Sciatic nerve (tissue), 2 donors: ENCODE measurements around the gene TBX10. TPM values are rescaled to one million over a fixed set of nuclear protein-coding genes. Genes with fewer than 3 reads are reported as not detected.
"Not testable (repeated sequence)": the region's sequence is repeated elsewhere in the genome, so short reads cannot be mapped to it uniquely, and the experiment has no call there.

Source experiments
- ATAC-seq: fragments of 200-7000 bp; cut with Tn5 transposase; one replicate; pipeline ENCODE4 v1.9.1; 2020; ENCODE audit warnings: mild to moderate bottlenecking, moderate library complexity
- DNase-seq: peaks from one replicate; pipeline ENCODE4 v3.0.0-alpha.2; 2020; ENCODE audit warnings: low spot score
- intact Hi-C: fragments of 100-400 bp; cut with DNase I; formaldehyde crosslinking; loops from one replicate; pipeline ENCODE4 v1.14.2; 2022
- total RNA-seq: library from RNA; stranded (reverse); fragmentation: NEBNext Ultra II Directional; extraction: Animal tissue kit (Norgen Biotek cat#: 25700); gene quantifications from one replicate; pipeline ENCODE4 v1.2.1, GENCODE V29; 2021
- donor health status: DM: no; HTN: no; CAD: no.
- donor health status: DM: no; HTN: no; CAD: no.

TBX10 gene
- total RNA-seq, 1 donor from 2014 or later: not detected

DNA sequence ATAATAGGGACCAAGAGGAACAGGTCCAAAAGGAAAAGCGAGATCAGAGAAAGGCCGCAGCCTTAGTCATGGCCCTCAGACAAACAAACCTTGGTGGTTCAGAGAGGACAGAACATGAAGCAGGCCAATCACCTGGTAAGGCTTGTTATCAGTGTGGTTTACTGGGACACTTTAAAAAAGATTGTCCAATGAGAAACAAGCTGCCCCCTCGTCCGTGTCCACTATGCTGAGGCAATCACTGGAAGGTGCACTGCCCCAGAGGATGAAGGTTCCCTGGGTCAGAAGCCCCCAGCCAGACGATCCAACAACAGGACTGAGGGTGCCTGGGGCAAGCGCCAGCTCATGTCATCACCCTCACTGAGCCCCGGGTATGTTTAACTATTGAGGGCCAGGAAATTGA lies 16.7 kb downstream of the TBX10 start:
- DNase-seq, ATAC-seq, intact Hi-C loops: not testable (repeated sequence)

DNA sequence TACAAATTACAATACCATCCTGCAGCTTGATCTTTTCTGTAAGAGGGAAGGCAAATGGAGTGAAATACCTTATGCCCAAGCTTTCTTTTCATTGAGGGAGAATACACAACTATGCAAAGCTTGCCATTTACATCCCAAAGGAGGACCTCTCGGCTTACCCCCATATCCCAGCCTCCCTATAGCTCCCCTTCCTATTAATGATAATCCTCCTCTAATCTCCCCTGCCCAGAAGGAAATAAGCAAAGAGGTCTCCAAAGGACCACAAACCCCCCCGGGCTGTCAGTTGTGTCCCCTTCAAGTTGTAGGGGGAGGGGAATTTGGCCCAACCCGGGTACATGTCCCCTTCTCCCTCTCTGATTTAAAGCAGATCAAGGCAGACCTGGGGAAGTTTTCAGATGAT lies 17.6 kb downstream of the TBX10 start:
- ATAC-seq, intact Hi-C loops, DNase-seq: not testable (repeated sequence)

DNA sequence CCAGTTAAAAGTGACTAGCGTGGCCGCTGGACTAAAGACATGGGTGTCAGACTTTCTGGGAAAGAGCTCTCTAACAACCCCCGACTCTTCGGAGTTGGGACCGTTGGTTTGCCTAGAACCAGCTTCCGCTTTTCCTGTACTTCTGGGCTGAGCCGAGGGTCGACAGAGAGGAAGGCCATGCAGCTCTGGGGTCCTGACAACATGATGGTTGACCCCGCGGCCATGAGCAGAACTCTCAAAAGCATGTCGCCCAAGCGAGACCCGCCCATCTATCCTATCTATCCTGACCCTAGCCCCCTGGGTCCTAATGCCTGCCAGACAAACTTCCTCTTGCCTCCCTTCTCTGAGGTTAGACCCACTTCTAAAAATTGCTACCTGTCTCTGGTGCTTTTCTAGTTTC lies 18.9 kb downstream of the TBX10 start:
- DNase-seq, ATAC-seq, intact Hi-C loops: not testable (repeated sequence)

- intact Hi-C loops, DNase-seq, ATAC-seq: not testable (repeated sequence)
These were observed 19.6 kb downstream of the TBX10 start for GRCh38 chr11:67619683-67620618.

DNA sequence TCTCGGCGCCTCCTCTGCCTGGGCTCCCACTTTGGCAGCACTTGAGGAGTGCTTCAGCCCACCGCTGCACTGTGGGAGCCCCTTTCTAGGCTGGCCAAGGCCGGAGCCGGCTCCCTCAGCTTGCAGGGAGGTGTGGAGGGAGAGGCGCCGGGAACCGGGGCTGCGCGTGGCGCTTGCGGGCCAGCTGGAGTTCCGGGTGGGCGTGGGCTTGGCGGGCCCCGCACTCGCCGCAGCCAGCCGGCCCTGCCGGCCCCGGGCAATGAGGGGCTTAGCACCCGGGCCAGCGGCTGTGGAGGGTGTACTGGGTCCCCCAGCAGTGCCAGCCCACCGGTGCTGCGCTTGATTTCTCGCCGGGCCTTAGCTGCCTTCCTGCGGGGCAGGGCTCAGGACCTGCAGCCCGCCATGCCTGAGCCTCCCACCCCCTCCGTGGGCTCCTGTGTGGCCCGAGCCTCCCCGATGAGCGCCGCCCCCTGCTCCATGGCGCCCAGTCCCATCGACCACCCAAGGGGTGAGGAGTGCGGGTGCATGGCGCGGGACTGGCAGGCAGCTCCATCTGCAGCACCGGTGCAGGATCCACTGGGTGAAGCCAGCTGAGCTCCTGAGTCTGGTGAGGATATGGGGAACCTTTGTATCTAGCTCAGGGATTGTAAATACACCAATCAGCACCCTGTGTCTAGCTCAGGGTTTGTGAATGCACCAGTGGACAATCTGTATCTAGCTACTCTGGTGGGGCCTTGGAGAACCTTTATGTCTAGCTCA lies 20.5 kb downstream of the TBX10 start:
- ATAC-seq, DNase-seq, intact Hi-C loops: not testable (repeated sequence)

GRCh38 chr11:67617243-67617953 lies 22.2 kb downstream of the TBX10 start:
- intact Hi-C loops: no loop called here
- ATAC-seq: no peak
- DNase-seq: no peak

DNA sequence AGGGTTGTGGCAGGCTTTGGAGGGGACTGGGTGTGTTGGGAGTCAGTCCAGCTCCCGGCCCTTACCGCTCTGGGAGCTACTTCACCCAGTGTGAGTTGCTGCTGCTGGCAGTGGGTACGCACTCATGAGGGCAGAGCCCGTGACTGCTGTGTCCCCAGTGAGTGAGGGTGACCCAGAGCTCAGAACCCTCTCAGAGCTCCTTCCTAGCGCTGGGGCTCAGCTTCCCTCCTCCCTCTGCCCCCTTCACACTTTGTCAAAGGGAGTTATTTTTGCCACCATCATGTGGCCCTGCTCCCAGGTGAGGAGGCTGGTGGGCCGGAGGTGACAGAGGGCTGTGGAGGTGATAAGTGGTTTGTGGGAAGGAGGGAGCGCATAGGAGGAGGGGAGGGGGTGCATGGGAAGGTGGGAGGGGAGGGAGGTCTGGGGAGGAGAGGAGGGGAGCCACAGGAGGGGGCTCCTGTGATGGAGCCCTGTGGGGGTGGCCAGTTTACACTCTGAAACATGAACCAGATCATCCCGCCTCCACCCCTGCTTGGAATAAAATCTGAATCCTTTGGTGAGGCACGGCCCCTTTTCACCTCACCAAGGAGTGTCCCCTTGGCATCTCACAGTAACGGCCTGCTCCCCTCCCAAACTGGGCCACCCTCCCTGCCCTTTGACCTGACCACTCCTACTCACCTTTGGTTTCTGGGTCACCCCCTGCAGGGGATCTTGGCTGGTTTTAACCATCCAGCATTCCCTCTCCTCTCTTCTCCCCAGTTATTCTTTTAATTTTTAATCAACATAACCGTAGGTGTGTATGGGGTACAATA lies 22.9 kb downstream of the TBX10 start:
- no peak for ATAC-seq
- intact Hi-C loops: no loop called here

GRCh38 chr11:67615728-67616430 lies 23.7 kb downstream of the TBX10 start:
- no peak for ATAC-seq
- intact Hi-C loops: no loop called here

More for the DNA sequence above, 22.9 kb downstream of the TBX10 start:
- peak; percentile 51 for DNase-seq

GRCh38 chr11:67614730-67615714 lies 24.5 kb downstream of the TBX10 start:
- peak; percentile 4 for ATAC-seq
- intact Hi-C loops: no loop called here
- DNase-seq: peak; percentile 64

More at GRCh38 chr11:67615728-67616430, 23.7 kb downstream of the TBX10 start:
- no peak for DNase-seq

DNA sequence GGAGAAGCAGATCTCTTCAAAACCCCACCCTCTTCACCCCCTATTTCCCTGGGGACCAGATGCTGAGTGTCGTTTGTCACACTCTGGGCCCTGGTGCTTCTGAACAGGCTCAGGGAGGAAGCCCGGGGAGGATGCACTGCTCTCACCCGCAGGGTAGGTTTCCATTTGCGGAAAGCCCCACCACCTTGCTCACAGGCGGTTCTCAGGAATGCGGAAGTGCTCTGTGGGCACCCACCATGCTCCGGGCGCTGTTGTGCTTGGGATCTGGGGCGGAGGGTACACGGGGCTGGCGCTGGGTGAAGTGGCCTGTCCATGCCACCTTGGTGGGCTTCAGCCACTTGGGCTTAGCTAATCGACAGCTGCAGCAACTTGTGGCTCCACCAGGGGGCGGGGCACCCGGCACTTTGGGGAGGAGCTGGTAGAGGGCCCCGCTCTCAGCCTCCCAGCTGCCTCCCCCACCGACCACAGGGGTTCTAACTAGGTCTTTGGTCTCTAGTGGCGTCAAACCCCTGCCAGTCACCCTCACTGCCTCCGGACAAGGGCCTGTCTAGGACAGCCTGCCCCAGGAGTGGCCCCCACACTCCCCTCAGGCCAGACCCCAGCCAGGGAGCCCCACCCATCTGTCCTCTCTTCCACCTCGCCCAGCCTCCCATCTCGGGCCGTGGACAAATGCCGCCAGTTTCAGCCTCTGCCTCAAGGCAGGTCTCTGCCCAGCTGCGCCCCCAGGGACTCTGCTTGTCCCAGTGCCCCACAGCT lies 25.4 kb downstream of the TBX10 start:
- peak; percentile 77 for DNase-seq
- intact Hi-C loops: no loop called here
- peak; percentile 64 for ATAC-seq

DNA sequence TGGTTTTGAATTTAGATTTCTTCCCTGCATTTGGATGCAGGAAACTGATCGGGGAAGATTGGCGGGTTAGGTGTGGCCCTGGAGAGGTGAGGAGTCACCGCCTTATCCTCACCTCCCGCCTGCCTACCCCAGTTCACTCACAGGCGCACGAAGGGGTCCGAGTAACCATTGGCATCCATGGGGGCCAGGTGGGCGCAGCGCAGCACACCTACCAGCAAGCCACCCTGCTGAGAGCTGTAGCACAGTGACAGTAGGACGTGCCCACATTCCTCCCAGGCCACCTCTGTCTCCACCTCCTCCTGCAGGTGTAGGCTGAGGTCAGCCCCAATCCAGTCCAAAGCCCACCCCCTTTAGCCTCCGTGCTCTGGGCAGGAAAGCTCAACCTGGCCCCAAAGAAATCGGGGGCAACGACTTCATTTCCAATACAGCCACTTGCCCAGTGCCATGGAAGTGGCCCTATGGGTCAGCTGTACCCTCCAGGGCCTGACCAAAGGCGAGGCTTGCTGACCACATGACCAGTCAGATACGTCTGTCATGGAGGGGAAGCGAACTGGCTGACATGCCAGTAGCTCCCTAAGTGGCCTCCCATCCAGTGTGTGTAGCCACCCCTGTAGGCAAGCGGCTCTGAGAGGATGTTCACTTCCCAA lies 26.1 kb downstream of the TBX10 start:
- peak; percentile 25 for ATAC-seq
- DNase-seq: no peak
- intact Hi-C loops: no loop called here

DNA sequence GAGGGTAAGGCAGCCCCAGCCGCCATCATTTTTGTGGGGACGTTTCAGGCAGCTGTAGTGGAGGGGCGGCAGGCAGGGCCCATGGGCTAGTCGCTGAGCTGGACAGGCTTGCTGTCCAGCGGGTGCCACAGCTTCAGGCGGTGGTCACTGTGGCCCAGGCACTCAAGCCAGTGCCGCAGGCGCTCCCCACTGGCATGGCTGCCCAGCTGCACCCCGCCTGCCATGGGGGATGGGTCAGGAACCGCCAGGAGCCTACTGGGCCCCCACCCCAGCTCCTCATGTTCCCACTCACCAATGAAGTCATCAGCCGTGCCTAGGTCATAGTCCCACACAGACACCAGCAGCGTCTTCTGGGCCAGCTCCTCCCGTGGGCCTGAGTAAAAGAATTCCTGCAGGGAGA lies 26.8 kb downstream of the TBX10 start:
- intact Hi-C loops: no loop called here
- DNase-seq: no peak
- ATAC-seq: no peak

- intact Hi-C loops: no loop called here
- DNase-seq (peak; percentile 39), ATAC-seq (no peak)
These were observed 27.6 kb downstream of the TBX10 start for GRCh38 chr11:67611704-67612587.

- intact Hi-C loops: no loop called here
- ATAC-seq: no peak
These were observed 28.4 kb downstream of the TBX10 start for GRCh38 chr11:67611165-67611564.

More at GRCh38 chr11:67611165-67611564, 28.4 kb downstream of the TBX10 start:
- DNase-seq: peak; percentile 49
